ENCODE data around the gene KIF2C.

- no peak for TF ChIP-seq EZH2 (IDR thresholded peaks at IDR 0.05; ENCODE audit: borderline replicate concordance, insufficient read depth, low read length, poor library complexity, severe bottlenecking)
- TF ChIP-seq, protein P1, sequence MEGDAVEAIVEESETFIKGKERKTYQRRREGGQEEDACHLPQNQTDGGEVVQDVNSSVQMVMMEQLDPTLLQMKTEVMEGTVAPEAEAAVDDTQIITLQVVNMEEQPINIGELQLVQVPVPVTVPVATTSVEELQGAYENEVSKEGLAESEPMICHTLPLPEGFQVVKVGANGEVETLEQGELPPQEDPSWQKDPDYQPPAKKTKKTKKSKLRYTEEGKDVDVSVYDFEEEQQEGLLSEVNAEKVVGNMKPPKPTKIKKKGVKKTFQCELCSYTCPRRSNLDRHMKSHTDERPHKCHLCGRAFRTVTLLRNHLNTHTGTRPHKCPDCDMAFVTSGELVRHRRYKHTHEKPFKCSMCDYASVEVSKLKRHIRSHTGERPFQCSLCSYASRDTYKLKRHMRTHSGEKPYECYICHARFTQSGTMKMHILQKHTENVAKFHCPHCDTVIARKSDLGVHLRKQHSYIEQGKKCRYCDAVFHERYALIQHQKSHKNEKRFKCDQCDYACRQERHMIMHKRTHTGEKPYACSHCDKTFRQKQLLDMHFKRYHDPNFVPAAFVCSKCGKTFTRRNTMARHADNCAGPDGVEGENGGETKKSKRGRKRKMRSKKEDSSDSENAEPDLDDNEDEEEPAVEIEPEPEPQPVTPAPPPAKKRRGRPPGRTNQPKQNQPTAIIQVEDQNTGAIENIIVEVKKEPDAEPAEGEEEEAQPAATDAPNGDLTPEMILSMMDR (IDR thresholded peaks at IDR 0.05; ENCODE audit: poor library complexity, severe bottlenecking) = peak; percentile 86
- TF ChIP-seq RAD21 (conservative IDR thresholded peaks at IDR 0.05) = peak; percentile 69
Measured at GRCh38 chr1:44714944-44715571, 24.6 kb upstream of the KIF2C start.

Data from neural cell (in vitro differentiated cells).